Ovary (tissue), 9 donors: ENCODE data around the gene IL1RAPL2. TPM values are rescaled to one million over a fixed set of nuclear protein-coding genes. Genes with fewer than 3 reads are reported as not detected.

ENCODE experiments used
- DNase-seq, 5 donors: peaks; one replicate each; pipeline ENCODE4 v3.0.0-alpha.2; 2019 to 2020
- H3K27ac ChIP-seq, 2 donors: fragments of 200-600 bp; one replicate each; pipeline versions ENCODE4 v1.5.1 to v1.8.0; 2019 to 2022
- H3K27me3 ChIP-seq: fragments of 200-600 bp; one replicate; pipeline ENCODE4 v1.8.0; 2022
- H3K36me3 ChIP-seq: fragments of 200-600 bp; sonication (generic); one replicate; pipeline ENCODE4 v1.5.1; 2019
- H3K4me1 ChIP-seq: one replicate; pipeline ENCODE4 v1.8.1; 2013; ENCODE audit warnings: mild to moderate bottlenecking, moderate library complexity; ENCODE audit not compliant: insufficient read depth
- H3K4me3 ChIP-seq: fragments of 200-600 bp; sonication (generic); one replicate; pipeline ENCODE4 v1.5.1; 2017
- H3K9me3 ChIP-seq, 2 donors: fragments of 200-600 bp in 1 of 2; sonication (generic) in 1 of 2; one replicate each; pipeline versions ENCODE4 v1.5.1 to v1.8.1; 2013 to 2019; ENCODE audit warnings: mild to moderate bottlenecking in 1 of 2, moderate library complexity in 1 of 2
- CTCF ChIP-seq, 3 donors: fragments of 450-650 bp in 2 of 3; fragments of 200-600 bp in 1 of 3; IDR thresholded peaks; one replicate each; pipeline versions ENCODE4 v1.5.1 to v1.8.0; 2016 to 2022; ENCODE audit warnings: antibody characterized with exemption in 3 of 3, mild to moderate bottlenecking in 1 of 3
- EP300 ChIP-seq: sonication (generic); formaldehyde crosslinking; IDR thresholded peaks from one replicate; pipeline ENCODE4 v1.6.1; 2017; ENCODE audit warnings: antibody characterized with exemption
- POLR2A ChIP-seq: fragments of 450-650 bp; IDR thresholded peaks from one replicate; pipeline ENCODE4 v1.6.1; 2017; ENCODE audit warnings: antibody characterized with exemption, mild to moderate bottlenecking, moderate library complexity
- WGBS, 3 donors: extraction: QIAGEN DNeasy Blood & Tissue Kit in 1 of 3; methylation state at CpG; one replicate each; pipeline versions ENCODE4 v1.1.5 to v1.1.7; 2013 to 2017; 5-methylcytosine and 5-hydroxymethylcytosine counted together
- intact Hi-C, 4 donors: fragments of 100-400 bp; cut with DNase I; formaldehyde crosslinking; loops; one replicate each; pipeline versions ENCODE4 v1.11.0 to v1.15.1; 2022 to 2023
- polyA plus RNA-seq, 2 donors: library from polyadenylated mRNA; stranded (reverse); fragments of 200-250 nt in 1 of 2; fragments of 350-450 nt in 1 of 2; fragmentation: Illumina TruSeq in 1 of 2; extraction: RNeasy Lipid Tissue Mini Kit (QIAGEN cat#74804) in 1 of 2; gene quantifications; one replicate each; pipeline ENCODE4 v1.2.3, GENCODE V29; 2013 to 2014
- total RNA-seq, 7 donors: library from RNA; depleted of rRNA in 2 of 7; stranded (reverse); fragments of >200 nt in 2 of 7; fragmentation: NEBNext Ultra II Directional in 3 of 7; extraction: Animal tissue kit (Norgen Biotek cat#: 25700) in 3 of 7; gene quantifications; one replicate each; pipeline versions ENCODE4 v1.1.0 to v1.2.4, GENCODE V29; 2016 to 2023
- donor health status: DM: no; HTN: no; CAD: no; lungs with moderate emphysema.
- donor health status: DM: no; HTN: no; CAD: no.
- donor health status: Bipolar disorder and iron deficiency.
- donor health status: DM: yes; HTN: yes; CAD: no.
- donor health status: DM: no; HTN: no; CAD: no.
- donor health status: DM: yes; HTN: yes; CAD: no.

IL1RAPL2 gene
- total and polyA plus RNA-seq, 9 donors: 0.08 to 1.1 (median 0.32) TPM; not detected in 3

- intact Hi-C loops: no loop called here
These were observed 645.1 kb downstream of the IL1RAPL2 start for GRCh38 chrX:105211066-105211575.

GRCh38 chrX:105219454-105220401, 653.7 kb downstream of the IL1RAPL2 start:
- DNase-seq: no peak
- TF ChIP-seq POLR2A: no peak
- no peak for TF ChIP-seq EP300
- no peak for TF ChIP-seq CTCF (IDR thresholded peaks at IDR 0.05)
- no peaks in the 10 kb centered on the region for H3K9me3 ChIP-seq
- H3K4me1 ChIP-seq: no peaks in the 10 kb centered on the region
- no peak overlapping the region for H3K4me3 ChIP-seq
- intact Hi-C loops: no loop called here
- H3K27ac ChIP-seq: no peak overlapping the region
- H3K27me3 ChIP-seq: no peaks in the 10 kb centered on the region
- no peaks in the 10 kb centered on the region for H3K36me3 ChIP-seq
- 91% methylated on average over 26 of the region's 26 CpGs for WGBS, 3 donors

More at GRCh38 chrX:105211066-105211575, 645.1 kb downstream of the IL1RAPL2 start:
- Histone ChIP-seq H3K4me1 (no peaks in the 10 kb centered on the region), H3K27ac (no peak overlapping the region), H3K36me3 (no peaks in the 10 kb centered on the region), H3K9me3 (no peaks in the 10 kb centered on the region), H3K4me3 (no peak overlapping the region), H3K27me3 (no peaks in the 10 kb centered on the region)
- WGBS, 3 donors: 71 to 79% (median 72%) methylated on average over 3 of the region's 3 CpGs
- TF ChIP-seq CTCF (IDR thresholded peaks at IDR 0.05) (no peak), EP300 (no peak), POLR2A (no peak)
- no peak for DNase-seq

- H3K36me3 ChIP-seq: no peaks in the 10 kb centered on the region
- no peaks in the 10 kb centered on the region for H3K4me1 ChIP-seq
- intact Hi-C loops: no loop called here
- no peak for DNase-seq
- no peak for TF ChIP-seq CTCF (IDR thresholded peaks at IDR 0.05)
- no peak for TF ChIP-seq EP300
- no peak for TF ChIP-seq POLR2A
- 74 to 87% (median 86%) methylated on average over 7 of the region's 7 CpGs for WGBS, 3 donors
- H3K27ac ChIP-seq: no peak within 1 kb of the TSS
- no peaks in the 10 kb centered on the region for H3K9me3 ChIP-seq
- H3K27me3 ChIP-seq: no peaks in the 10 kb centered on the region
- H3K4me3 ChIP-seq: no peak within 1 kb of the TSS
These were observed 654.6 kb downstream of the IL1RAPL2 start, which contains the start of gene TEX13A for GRCh38 chrX:105220636-105221035. TEX13A (minus strand) TSS chrX:105220694; CDS start chrX:105220397, 297 bp downstream.

- Histone ChIP-seq H3K9me3 (no peaks in the 10 kb centered on the region), H3K4me1 (no peaks in the 10 kb centered on the region), H3K36me3 (no peaks in the 10 kb centered on the region), H3K27ac (no peak overlapping the region), H3K27me3 (no peaks in the 10 kb centered on the region), H3K4me3 (no peak overlapping the region)
- intact Hi-C loops: no loop called here
- no peak for DNase-seq
- WGBS, 3 donors: 53 to 68% (median 60%) methylated on average over 3 of the region's 3 CpGs
- TF ChIP-seq POLR2A (no peak), EP300 (no peak), CTCF (IDR thresholded peaks at IDR 0.05) (no peak)
These were observed 655.4 kb downstream of the IL1RAPL2 start for GRCh38 chrX:105221374-105221773.
